HG03571 (cell line): ENCODE measurements around the gene ISOC2.
"Not testable (repeated sequence)": the region's sequence is repeated elsewhere in the genome, so short reads cannot be mapped to it uniquely, and the experiment has no call there.

Experiments used
- ATAC-seq: cut with Tn5 transposase; IDR thresholded peaks from one replicate; pipeline ENCODE4 v1.9.1; 2021; ENCODE audit not compliant: unreplicated experiment

Gene ISOC2

DNA sequence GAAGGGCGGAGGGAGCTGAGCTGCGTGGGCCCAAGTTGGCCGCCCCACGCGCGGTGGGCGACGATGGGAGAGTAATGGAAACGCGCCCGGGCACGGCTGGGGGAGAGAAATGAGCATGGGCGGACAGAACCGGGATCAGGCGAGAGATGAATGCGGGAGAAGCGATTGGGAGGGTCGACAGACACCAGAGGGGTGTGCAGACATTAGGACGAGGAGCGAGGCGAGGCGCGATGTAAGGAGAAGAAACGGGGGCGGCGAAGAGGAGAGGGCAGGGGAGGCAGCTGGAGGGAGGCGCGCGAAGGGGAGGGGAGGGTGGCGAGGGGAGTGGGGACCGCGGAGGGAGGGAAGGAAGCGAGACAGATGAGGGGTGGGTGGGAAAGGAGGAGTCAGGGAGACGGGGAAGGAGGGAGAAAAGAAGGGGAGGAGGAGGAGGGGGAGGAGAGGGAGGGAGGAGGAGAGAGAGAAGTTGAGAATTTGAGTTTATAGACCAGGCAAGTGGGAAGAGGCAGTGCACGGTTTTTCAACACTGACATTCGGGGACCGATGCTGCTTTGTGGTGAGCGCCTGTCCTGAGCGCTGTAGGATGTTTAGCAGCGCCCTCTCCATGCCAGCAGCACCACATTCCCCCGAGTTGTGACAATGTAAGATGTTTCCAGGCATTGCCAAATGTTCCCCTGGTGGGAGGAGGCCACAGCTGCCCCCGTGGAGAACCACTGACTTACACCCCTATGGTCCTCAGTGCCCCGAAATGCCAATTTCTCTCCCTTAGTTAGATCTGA lies 18.2 kb downstream of the ISOC2 start, which contains the start of gene SHISA7:
SHISA7 (minus strand) TSS at position 256 of the 779 bp plus-strand sequence. CDS start 437 bp downstream, outside the sequence.
- ATAC-seq, result no peak

DNA sequence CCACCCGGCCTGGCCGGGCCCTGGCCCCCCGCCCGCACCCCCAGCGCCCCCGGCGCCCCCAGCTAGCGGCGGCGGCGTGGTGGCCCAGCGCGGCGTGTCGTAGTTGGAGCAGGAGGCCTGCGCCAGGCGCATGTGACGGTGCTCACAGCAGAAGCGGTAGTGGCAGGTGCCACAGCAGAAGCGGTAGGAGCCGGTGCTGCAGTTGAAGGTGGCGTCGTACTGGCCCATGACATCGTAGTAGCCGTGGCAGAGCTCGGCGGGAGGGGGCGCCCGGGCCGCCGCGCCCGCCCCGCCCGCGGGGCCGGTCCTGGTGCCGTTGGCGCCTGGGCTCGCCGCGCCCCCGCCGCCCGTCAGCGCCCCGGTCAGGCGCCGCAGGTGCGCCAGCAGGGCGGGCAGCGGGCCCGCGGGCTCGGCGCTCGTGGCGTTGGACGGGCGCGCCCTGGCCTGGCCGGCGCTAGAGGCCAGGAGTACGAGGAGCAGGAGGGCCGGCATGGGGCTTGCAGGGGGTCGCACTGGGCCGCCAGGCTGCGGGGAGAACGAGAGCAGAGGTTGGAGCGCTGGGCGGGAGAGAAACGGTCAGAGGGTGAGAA lies 19.0 kb downstream of the ISOC2 start:
- no peak for ATAC-seq

DNA sequence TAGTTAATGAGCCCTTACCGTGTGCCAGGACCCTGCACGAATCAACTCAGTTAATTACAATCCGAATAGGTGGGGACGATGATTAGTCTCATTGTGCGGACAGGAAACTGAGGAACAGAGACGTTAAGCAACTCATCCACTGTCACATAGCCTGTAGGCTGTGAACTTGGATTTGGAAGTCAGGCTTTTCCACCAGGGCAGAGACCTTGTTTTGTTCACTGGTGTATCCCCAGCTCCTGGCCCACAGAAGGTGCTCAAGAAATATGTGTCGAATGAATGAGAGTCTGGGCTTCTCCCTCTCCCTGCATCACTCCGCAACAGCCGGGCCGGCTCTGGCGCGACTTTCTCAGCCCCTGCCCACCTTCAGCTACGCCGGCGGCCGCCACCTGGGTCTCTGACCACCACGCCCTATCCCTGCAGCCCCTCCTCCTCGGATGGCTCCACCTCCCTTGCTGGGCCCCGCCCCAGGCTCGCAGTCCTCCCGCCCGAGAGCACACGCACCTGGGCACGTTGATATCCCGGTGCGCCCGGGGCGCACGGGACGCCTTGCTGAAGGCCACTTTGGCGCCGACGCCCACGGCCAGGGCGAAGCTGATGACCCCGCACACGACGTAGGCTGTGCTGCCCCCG lies 19.6 kb downstream of the ISOC2 start:
- ATAC-seq, result no peak

DNA sequence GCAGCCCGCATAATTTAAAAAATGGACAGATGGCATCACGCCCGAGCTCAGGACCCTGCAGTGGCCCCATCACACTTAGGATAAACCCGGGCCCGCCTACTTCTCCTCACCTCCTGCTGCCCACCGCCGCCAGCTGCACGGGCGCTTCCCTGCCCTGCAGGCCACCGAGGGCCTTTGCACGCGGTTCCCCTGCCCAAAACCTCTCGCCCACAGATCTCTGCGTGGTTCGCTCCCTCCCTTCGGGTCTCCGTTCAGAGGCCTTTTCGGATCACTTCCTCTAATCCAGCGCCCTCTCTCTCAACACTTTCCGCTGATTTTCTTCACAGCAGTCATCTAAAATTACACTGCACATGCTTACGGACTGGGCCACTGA lies 20.1 kb downstream of the ISOC2 start:
- ATAC-seq, result no peak

DNA sequence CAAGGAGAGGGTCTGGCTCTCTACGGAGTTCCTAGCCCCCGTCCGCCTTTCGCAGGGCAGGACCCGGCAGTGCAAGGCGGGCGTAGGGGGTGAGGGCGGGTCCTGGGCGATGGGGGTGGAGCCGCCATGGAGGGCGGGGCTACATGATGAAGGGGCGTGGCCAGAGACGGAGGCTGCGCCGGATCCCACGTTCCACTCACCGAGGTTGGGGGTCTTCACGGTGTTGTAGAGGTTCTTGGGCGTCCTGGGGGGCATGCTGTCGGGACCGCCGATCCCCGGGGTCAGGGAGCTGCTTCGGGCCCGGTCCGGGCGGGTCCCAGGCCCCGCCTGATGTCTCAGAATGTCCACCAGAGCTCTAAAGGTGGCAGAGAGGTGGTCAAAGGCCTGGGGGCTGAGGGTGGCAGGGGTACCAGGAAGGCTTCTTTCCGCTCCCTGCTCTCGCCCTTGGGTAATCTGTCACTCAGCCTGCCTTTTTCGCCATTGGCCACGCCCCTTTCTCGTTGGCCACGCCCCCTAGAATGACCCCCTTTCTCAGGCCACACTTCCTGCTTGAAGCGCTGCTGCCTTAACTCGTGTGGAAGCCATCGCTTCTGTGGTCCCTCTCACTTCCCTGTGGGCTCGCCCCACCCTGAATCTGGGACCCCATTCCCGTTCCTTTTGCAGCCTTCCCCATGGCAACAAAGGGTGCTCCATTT lies 20.9 kb downstream of the ISOC2 start:
- ATAC-seq, result no peak

DNA sequence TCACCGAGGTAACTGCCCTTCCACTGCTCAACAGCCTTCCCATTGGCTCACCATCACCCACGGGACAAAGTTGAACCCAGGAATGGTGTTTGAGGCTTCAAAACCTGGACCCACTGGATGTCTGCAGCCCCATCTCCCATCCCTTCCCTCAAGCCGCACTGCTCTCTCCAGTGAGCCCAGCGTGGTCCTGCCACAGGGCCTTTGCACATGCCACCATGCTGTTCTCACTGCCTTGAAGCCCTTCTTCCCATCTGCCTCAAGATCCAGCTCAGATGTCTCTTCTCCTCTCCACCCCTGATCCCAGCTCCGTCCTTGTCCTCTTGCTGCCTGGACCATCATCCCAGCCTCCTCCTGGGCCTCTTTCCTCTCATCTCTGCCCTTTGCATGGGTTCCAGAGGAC lies 22.4 kb downstream of the ISOC2 start:
- no peak for ATAC-seq

DNA sequence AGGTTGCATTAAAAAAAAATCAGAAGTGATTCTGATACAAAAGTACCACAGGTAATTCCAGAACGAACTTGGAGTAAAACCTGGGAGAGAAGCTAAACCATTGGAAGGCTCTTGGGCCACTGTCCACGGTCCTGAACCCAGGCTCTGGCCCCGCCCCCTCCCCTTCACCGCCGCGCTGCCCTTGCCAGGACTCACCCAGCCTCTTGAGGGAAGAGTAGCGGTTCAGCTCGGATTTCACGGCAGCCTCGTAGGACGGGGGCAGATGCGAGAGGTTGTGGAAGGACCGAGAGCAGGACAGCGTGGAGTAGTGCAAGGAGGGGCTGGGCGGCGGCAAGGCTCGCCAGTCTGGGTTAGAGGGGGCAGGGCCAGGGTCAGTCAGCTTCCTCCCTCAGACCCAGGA lies 24.0 kb downstream of the ISOC2 start:
- no peak for ATAC-seq

DNA sequence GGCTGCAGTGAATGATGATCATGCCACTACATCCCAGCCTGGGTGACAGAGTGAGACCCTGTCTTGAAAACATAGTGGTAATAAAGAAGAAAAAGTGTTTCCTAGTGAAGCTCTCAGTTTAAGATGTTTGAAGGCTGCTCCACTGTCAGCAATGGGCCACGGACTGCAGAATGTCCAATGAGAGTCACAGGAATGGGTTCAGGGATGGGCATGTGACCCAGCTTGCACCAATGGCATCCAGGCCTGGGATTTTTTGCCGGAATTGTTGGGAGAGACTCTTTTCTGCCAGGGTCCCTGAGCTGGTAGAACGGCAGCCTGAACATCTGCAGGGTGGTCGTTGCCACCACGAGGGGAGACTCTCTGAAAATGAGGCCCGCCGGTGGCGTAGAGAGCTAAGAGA lies 24.6 kb downstream of the ISOC2 start:
- ATAC-seq, result no peak

DNA sequence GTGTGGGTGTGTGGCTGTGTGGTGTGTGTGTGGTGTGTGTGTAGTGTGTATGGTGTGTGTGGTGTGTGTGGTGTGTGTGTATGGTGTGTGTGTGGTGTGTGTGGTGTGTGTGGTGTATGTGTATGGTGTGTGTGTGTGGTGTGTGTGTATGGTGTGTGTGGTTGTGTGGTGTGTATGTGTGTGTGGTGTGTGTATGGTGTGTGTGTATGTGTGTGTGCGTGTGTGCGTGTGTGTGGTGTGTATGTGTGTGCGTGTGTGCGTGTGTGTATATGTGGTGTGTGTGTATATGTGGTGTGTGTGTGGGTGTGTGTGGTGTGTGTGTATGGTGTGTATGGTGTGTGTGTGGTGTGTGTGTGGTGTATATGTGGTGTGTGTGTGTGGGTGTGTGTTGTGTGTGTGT lies 26.4 kb downstream of the ISOC2 start:
- no peak for ATAC-seq

DNA sequence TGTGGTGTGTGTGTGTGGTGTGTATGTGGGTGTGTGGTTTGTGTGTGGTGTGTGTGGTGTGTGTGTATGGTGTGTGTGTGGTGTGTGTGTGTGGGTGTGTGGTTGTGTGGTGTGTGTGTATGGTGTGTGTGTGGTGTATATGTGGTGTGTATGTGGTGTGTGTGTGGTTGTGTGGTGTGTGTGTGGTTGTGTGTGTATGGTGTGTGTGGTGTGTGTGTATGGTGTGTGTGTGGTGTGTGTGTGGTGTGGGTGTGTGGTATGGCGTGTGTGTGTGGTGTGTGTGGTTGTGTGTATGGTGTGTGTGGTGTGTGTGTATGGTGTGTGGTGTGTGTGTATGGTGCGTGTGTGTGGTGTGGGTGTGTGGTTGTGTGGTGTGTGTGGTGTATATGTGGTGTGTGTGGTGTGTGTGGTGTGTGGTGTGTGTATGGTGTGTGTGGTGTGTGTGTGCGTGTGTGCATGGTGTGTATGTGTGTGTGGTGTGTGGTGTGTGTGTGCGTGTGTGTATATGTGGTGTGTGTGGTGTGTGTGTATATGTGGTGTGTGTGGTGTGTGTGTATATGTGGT lies 27.0 kb downstream of the ISOC2 start:
- no peak for ATAC-seq

DNA sequence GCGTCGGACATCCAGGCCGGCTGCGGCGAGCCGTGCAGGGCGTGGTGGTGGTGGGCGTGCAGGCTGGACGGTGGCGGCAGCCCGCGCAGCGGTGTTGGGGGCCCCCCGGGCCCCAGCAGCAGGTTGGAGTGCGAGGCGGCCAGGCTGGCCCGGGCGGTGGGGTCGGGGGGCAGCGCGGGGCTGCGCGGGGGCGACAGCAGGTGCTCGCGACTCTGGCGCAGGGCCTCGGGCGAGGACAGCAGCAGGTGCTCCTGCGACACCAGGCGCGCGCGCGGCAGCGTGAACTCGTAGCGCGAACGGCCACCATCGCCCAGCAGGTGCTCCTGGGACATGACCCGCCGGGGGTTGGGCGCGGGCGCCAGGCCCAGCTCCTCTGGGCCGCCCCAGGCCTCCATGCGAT lies 28.1 kb downstream of the ISOC2 start:
- no peak for ATAC-seq

DNA sequence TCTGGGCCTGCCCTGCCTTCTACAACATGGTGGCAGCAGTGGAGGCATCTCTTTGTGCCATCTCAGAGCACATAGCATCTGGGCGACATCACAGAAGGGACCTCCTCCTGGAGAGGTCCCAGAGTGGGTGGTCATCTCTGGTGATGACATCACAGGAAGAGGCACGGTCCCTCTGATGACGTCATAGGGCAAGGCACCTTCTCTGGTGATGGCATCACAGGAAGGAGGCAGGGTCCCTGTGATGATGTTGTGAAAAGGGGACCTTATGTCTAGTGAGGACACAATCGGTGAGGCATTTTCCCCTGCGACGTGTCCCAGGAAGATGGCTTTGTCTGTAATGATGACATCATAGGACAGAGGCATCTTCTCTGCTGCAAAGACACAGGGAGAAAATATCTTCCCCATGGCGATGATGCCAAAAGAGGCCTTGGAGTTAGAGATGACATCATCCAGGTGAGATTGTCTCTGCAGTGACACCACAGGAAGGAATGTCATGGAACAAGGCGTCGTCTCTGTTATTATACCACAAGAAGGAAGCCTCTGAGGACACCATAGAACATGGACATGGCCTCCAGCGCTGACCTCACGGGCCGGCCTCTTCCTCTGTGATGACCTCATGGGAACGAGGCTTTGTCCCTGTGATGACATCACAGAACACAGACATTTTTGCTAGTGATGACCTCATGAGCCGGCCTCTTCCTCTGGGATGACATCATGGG lies 29.0 kb downstream of the ISOC2 start:
- no peak for ATAC-seq

DNA sequence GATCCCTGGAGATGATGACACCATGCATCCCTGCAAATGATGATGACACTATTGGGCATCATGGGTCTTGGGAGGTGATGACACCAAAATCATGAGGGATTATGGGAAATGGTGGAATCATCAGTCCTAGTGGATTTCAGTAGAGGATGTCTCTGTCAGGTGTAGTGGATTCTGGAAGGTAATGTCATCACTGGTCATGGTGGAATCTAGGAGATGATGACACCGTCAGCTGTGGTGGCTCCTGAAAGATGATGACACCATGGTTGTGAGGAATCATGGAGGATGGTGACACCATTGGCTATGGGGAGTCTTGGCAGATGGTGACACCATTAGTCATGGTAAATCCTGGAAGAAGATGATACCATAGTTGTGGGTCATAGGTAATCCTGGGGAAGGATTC lies 30.3 kb downstream of the ISOC2 start:
- ATAC-seq, result no peak

DNA sequence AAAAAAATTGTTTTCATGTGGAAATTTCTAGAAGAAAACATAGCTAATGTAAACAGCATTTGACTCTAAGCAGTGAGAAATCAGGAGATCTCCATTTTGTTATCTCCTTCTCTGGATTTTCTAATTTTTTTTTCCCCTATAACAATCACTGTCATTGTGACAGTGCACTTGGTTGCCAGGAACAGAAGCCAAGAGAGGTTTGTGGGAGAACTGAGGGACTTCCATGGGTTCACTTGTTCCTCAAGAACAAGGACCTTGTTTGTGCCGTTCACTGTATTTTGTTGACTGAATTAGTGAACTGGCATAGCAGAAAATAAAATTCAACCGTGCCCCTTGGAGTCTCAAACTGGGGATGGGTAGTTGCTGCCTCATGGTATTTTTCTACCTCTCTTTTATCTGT lies 35.4 kb downstream of the ISOC2 start:
- no peak for ATAC-seq

DNA sequence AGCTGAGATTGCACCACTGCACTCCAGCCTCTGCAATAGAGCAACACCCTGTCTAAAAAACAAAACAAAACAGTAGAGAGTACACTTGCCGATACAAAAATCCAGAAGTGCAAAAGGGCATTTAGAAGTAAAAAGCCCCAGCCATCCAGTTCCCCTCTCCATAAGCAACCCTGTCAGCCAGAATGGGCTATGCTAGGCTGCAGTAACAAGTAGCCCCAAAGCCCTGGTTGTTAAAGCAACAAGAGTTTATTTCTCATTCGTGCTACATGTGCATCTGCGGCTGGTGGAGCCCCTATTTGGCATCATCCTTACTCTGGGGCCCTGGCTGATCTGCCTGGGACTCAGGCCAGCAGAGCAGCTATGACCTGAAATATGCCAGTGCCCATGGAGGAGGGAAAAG lies 36.9 kb downstream of the ISOC2 start:
- no peak for ATAC-seq

DNA sequence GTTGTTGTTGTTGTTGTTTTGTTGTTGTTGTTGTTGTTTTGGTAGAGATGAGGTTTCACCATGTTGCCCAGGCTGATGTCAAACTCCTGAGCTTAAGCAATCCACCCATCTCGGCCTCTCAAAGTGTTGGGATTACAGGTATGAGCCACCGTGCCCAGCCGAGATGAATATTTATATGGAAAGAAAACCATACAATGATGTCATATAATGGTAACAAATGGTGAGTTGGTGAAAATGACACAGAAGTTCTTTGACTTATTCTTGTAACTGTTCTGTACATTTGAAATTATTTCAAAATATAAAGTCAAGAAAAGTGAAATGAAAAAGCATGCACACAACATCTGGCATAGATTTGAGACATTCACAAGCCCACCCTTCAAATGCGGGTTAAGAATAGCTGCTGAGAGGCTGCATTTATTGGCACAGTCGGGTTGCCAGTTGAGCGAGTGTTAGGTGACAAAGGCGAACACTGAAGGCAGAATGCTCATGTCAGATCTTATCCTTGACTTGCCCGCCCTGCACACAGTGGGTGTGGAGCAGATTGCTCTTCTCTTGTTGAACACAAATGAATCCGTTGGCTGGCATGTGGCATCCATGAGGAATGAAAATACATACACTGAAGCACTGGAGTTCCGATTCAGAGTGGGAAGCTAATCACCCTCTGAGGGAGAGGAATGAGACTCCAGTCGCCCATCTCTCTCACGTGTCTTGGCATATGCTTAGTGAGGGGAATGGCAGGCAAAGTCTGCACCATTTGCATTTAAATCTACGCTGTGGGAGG lies 38.0 kb downstream of the ISOC2 start:
- ATAC-seq, result no peak

DNA sequence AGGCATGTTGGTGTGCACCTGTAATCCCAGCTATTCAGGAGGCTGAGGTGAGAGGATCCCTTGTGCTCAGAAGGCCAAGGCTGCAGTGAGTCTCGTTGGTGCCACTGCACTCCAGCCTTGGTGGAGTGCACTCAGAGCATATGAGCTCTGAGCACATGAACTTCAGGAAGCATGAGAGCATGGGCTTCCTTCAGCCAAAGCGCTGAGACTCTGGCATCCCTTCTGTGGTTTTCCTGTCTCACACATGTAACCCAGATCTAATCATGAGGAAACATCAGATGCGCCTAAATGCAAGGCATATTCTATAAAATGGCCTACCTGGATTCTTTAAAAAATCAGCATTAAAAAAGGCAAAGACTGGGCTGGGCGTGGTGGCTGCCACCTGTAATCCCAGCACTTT lies 40.2 kb downstream of the ISOC2 start:
- not testable (repeated sequence) for ATAC-seq

DNA sequence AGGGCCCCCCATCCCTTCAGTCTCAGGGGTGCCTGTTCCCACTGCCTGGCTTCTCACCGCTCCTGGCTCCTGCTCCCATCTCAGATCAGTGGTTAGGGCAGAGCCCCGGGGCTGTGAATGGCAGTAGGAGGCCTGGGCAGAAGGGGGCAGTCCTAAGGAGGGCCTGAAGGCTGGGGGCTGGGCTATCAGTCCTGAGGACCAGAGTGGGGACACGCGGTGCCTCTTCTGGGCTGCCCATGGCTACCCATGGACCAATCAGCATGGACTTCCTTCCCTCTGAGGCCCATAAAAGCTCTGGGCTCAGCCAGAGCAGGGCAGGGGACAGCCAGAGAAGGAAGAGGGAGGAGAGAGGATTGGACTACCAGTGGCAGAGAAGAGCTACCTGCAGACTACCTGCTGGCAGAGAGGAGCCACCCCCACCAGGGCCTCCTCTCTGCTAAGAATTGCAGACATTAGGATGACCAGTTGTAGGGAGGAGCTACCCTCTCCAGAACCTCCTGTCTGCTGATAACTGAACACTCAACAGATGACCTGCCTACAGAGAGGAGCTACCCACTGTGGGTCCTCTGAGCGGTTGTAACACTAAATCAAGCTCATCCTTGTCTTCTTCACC lies 41.7 kb downstream of the ISOC2 start:
- ATAC-seq, result no peak

DNA sequence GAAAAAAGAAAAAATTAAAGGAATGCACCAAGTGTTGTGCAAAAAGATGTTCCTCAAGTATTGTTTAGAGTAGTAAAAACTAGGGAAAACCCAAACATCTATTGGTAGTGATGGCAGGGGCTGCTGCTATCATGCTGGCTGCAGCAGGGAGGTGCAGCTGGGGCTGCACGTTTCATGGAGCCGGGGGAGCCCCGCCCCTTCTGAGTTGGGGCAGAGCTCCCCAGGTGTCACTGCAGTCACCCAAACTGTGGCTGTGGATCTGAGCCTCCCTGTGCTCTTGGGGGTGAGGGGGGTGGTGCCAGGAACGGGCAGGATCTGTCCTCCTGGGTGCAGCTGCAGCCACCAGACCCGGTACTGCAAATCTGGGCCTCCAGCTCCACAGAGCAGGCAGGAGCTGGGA lies 42.3 kb downstream of the ISOC2 start:
- ATAC-seq, result no peak

DNA sequence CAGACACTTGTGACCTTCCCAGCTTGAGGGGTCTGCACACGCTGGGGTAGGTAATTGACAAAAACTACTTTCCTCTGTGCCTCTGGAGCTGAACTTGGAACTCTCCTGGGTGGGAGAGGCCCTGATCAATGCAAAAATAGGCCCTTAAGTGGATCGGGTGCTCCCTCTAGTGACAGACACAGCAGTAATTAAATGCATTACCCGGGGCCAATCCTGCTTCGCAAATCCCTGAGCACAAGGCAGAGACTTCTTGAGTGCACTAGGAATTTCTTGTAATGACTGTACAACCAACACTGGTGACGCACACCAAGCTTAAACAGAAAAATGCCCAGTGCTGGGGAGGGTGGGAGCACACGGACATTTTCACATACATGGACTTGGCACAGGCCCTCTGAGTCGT lies 43.3 kb downstream of the ISOC2 start:
- ATAC-seq, result no peak
